Kidney (tissue), 14 donors: Measurements from ENCODE around the gene NKPD1. TPM values are rescaled to one million over a fixed set of nuclear protein-coding genes. Genes with fewer than 3 reads are reported as not detected.
A peak's percentile ranks its signal among the peaks of the same experiment; 100 is the strongest.

Source experiments
- DNase-seq, 5 donors: peaks; one replicate each; pipeline ENCODE4 v3.0.0-alpha.2; 2013 to 2020
- FAIRE-seq: peaks from 2 replicates; lab custom pipeline; 2012; peaks lifted over from hg19 to GRCh38; lab: Jason Lieb, UNC
- H3K27ac ChIP-seq, 2 donors: one replicate each; pipeline ENCODE4 v1.7.0; 2013; ENCODE audit warnings: low read depth in 2 of 2, low read length in 2 of 2, inconsistent platforms in 1 of 2
- H3K27me3 ChIP-seq: one replicate; pipeline ENCODE4 v1.7.1; 2013; ENCODE audit warnings: low read length, inconsistent platforms; ENCODE audit not compliant: control insufficient read depth, insufficient read depth
- H3K36me3 ChIP-seq, 3 donors: one replicate each; pipeline versions ENCODE4 v1.7.0 to v1.7.1; 2013; ENCODE audit warnings: low read length in 3 of 3, control low read depth in 1 of 3, inconsistent platforms in 1 of 3; ENCODE audit not compliant: insufficient read depth in 3 of 3, control insufficient read depth in 2 of 3
- H3K4me1 ChIP-seq, 3 donors: one replicate each; pipeline versions ENCODE4 v1.7.0 to v1.7.1; 2013; ENCODE audit warnings: low read length in 3 of 3, inconsistent platforms in 1 of 3, low read depth in 1 of 3; ENCODE audit not compliant: control insufficient read depth in 2 of 3, insufficient read depth in 2 of 3
- H3K4me3 ChIP-seq, 3 donors: one replicate each; pipeline versions ENCODE4 v1.7.0 to v1.8.1; 2013; ENCODE audit warnings: low read length in 3 of 3, control low read depth in 1 of 3, inconsistent platforms in 1 of 3
- H3K9ac ChIP-seq, 3 donors: one replicate each; pipeline versions ENCODE4 v1.7.0 to v1.7.1; 2013; ENCODE audit warnings: low read length in 3 of 3, control low read depth in 1 of 3, inconsistent platforms in 1 of 3
- H3K9me3 ChIP-seq, 3 donors: one replicate each; pipeline versions ENCODE4 v1.7.0 to v1.7.1; 2013; ENCODE audit warnings: low read length in 3 of 3, control low read depth in 1 of 3, inconsistent platforms in 1 of 3; ENCODE audit not compliant: control insufficient read depth in 2 of 3, insufficient read depth in 1 of 3
- intact Hi-C: fragments of 100-400 bp; cut with DNase I; formaldehyde crosslinking; loops from one replicate; pipeline ENCODE4 v1.11.1; 2022
- polyA plus RNA-seq: library from polyadenylated mRNA; stranded (reverse); fragments of 350-450 nt; fragmentation: Illumina TruSeq; extraction: RNeasy Lipid Tissue Mini Kit (QIAGEN cat#74804); gene quantifications from one replicate; pipeline ENCODE4 v1.2.3, GENCODE V29; 2014; ENCODE audit warnings: low read depth, low replicate concordance; ENCODE audit not compliant: insufficient read depth
- total RNA-seq: library from RNA; stranded (reverse); fragmentation: NEBNext Ultra II Directional; extraction: Animal tissue kit (Norgen Biotek cat#: 25700); gene quantifications from one replicate; pipeline ENCODE4 v1.2.1, GENCODE V29; 2021
- TF ChIP-seq, protein P1 (sequence below): IDR thresholded peaks from 3 replicates; pipeline ENCODE4 v1.5.1; 2012; ENCODE audit warnings: mild to moderate bottlenecking, moderate library complexity, borderline replicate concordance; ENCODE audit not compliant: insufficient read depth; ENCODE audit errors: extremely low read depth
- donor health status: control.
- donor health status: control.
- donor health status: control.
- donor health status: control.
- donor health status: control.
- donor health status: DM: yes; HTN: yes; CAD: no.
- donor health status: Normal renal cell carcinoma (clear cell type).

The NKPD1 gene
- total and polyA plus RNA-seq, 2 donors from 2014 or later: 0.09 TPM; not detected in 1

DNA sequence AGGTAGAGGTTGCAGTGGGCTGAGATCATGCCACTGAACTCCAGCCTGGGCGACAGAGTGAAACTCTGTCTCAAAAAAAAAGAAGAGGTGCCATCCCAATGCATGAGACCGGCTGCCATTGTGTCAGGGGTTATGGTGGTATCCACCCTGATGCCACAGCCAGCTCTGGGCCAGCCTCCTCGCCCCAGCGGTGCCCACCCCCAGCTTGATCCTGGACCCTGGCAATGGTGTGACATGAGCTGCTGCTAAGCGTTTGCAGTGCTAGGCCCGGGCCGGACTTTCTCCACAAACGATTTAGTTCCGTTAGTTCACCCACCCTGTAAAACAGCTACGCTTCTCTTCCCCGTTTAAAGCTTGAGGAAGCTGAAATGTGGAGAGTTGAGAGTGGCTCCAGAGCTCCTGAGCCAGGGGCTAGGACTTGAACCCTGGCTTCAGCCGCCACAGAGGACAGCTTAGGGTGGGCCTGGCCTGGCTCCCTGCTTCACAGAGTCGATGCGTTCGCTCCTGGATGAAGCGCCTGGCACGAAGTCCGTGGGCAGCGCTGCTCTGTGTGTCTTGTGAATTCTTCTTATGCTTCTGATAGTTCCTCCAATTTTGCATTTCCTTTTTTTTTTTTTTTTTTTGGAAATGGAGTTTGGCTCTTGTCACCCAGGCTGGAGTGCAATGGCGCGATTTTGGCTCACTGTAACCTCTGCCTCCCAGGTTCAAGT lies 25.5 kb downstream of the NKPD1 start:
- DNase-seq: no peak
- H3K9ac ChIP-seq: no peak overlapping the region
- no peak for FAIRE-seq
- no peak overlapping the region for H3K27ac ChIP-seq
- no peaks in the 10 kb centered on the region for H3K27me3 ChIP-seq
- no peaks in the 10 kb centered on the region for H3K9me3 ChIP-seq
- no peaks in the 10 kb centered on the region for H3K36me3 ChIP-seq
- no peak overlapping the region for H3K4me3 ChIP-seq
- intact Hi-C loops: no loop called here
- H3K4me1 ChIP-seq: peaks cover 0 to 5% (median 2%) of the 10 kb centered on the region in 3 donors
- TF ChIP-seq, protein P1, sequence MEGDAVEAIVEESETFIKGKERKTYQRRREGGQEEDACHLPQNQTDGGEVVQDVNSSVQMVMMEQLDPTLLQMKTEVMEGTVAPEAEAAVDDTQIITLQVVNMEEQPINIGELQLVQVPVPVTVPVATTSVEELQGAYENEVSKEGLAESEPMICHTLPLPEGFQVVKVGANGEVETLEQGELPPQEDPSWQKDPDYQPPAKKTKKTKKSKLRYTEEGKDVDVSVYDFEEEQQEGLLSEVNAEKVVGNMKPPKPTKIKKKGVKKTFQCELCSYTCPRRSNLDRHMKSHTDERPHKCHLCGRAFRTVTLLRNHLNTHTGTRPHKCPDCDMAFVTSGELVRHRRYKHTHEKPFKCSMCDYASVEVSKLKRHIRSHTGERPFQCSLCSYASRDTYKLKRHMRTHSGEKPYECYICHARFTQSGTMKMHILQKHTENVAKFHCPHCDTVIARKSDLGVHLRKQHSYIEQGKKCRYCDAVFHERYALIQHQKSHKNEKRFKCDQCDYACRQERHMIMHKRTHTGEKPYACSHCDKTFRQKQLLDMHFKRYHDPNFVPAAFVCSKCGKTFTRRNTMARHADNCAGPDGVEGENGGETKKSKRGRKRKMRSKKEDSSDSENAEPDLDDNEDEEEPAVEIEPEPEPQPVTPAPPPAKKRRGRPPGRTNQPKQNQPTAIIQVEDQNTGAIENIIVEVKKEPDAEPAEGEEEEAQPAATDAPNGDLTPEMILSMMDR: no peak

- no peak overlapping the region for H3K27ac ChIP-seq
- peaks cover 0 to 6% (median 5%) of the 10 kb centered on the region in 3 donors for H3K4me1 ChIP-seq
- TF ChIP-seq, protein P1: no peak
- no peak overlapping the region for H3K4me3 ChIP-seq
- no peaks in the 10 kb centered on the region for H3K36me3 ChIP-seq
- intact Hi-C loops: no loop called here
- H3K27me3 ChIP-seq: no peaks in the 10 kb centered on the region
- DNase-seq: no peak
- H3K9me3 ChIP-seq: no peaks in the 10 kb centered on the region
- H3K9ac ChIP-seq: no peak overlapping the region
- FAIRE-seq: no peak
These were observed 27.1 kb downstream of the NKPD1 start for GRCh38 chr19:45133661-45134060.

- Histone ChIP-seq H3K9ac (no peak overlapping the region), H3K27ac (no peak overlapping the region), H3K4me3 (no peak overlapping the region), H3K4me1 (peaks cover 0 to 9% (median 6%) of the 10 kb centered on the region in 3 donors), H3K27me3 (no peaks in the 10 kb centered on the region), H3K9me3 (no peaks in the 10 kb centered on the region), H3K36me3 (no peaks in the 10 kb centered on the region)
- FAIRE-seq (no peak), DNase-seq (peak in 4 of 5 donors; percentile 69 to 79 (median 73))
- TF ChIP-seq, protein P1: peak; percentile 1
- intact Hi-C loops: no loop called here
These were observed 29.7 kb downstream of the NKPD1 start for GRCh38 chr19:45130888-45131615.
